ENCODE results near the gene BMPR1B. TPM values are rescaled to one million over a fixed set of nuclear protein-coding genes. Genes with fewer than 3 reads are reported as not detected.

BMPR1B gene
- total RNA-seq, 3 donors from 2014 or later (not counting 1 experiment from before 2014, with no cell fraction given) = 0.25 TPM; not detected in 2

GRCh38 chr4:94724016-94724790 lies 33.6 kb upstream of the BMPR1B start:
- no peaks in the 10 kb centered on the region for H3K9me3 ChIP-seq (ENCODE audit: control insufficient read depth, insufficient read depth, low read length)
- Mint-ChIP-seq H3K27me3 (ENCODE audit: low read depth in 2 of 2) (peaks cover 0 to 2% of the 10 kb centered on the region in 2 donors), H3K36me3 (no peaks in the 10 kb centered on the region), H3K9me3 (peaks cover 0 to 2% of the 10 kb centered on the region in 2 donors), H3K27ac (no peak overlapping the region), H3K4me1 (peaks cover 9 to 14% of the 10 kb centered on the region in 2 donors), H3K4me3 (no peak overlapping the region)
- ATAC-seq (no peak), DNase-seq (no peak)
- H3K27ac ChIP-seq (ENCODE audit: low read length) = no peak overlapping the region
- H3K4me1 ChIP-seq (ENCODE audit: control insufficient read depth, insufficient read depth, low read length) = peaks cover 7% of the 10 kb centered on the region
- no peaks in the 10 kb centered on the region for H3K36me3 ChIP-seq (ENCODE audit: control insufficient read depth, insufficient read depth, low read length)
- intact Hi-C loops (cut with micrococcal nuclease) = no loop called here
- no peak overlapping the region for H3K4me3 ChIP-seq (ENCODE audit: low read length)
- no peaks in the 10 kb centered on the region for H3K27me3 ChIP-seq (ENCODE audit: control insufficient read depth, insufficient read depth, low read length)
- TF ChIP-seq CTCF (IDR thresholded peaks at IDR 0.05) = no peak
- WGBS (ENCODE audit: insufficient coverage) = 94% methylated on average over 3 of the region's 3 CpGs

GRCh38 chr4:94726524-94727123 lies 31.1 kb upstream of the BMPR1B start:
- TF ChIP-seq CTCF (IDR thresholded peaks at IDR 0.05) = peak; percentile 11
- H3K4me3 Mint-ChIP-seq = no peak overlapping the region
- no peak overlapping the region for H3K27ac Mint-ChIP-seq
- no peaks in the 10 kb centered on the region for H3K36me3 Mint-ChIP-seq
- intact Hi-C loops (cut with micrococcal nuclease) = no loop called here
- peaks cover 9 to 14% of the 10 kb centered on the region in 2 donors for H3K4me1 Mint-ChIP-seq
- DNase-seq = no peak
- no CpG with 5 or more reads among the region's 1 CpG for WGBS (ENCODE audit: insufficient coverage)
- H3K27me3 ChIP-seq (ENCODE audit: control insufficient read depth, insufficient read depth, low read length) = no peaks in the 10 kb centered on the region
- H3K9me3 ChIP-seq (ENCODE audit: control insufficient read depth, insufficient read depth, low read length) = no peaks in the 10 kb centered on the region
- ATAC-seq = no peak
- no peak overlapping the region for H3K27ac ChIP-seq (ENCODE audit: low read length)
- H3K4me1 ChIP-seq (ENCODE audit: control insufficient read depth, insufficient read depth, low read length) = peaks cover 7% of the 10 kb centered on the region
- no peak overlapping the region for H3K4me3 ChIP-seq (ENCODE audit: low read length)
- no peaks in the 10 kb centered on the region for H3K9me3 Mint-ChIP-seq
- H3K27me3 Mint-ChIP-seq (ENCODE audit: low read depth in 2 of 2) = peaks cover 0 to 2% of the 10 kb centered on the region in 2 donors
- H3K36me3 ChIP-seq (ENCODE audit: control insufficient read depth, insufficient read depth, low read length) = no peaks in the 10 kb centered on the region

- no peak overlapping the region for H3K4me3 Mint-ChIP-seq
- H3K27ac Mint-ChIP-seq = no peak overlapping the region
These were observed 29.5 kb upstream of the BMPR1B start for GRCh38 chr4:94728056-94728766.

More at GRCh38 chr4:94728056-94728766, 29.5 kb upstream of the BMPR1B start:
- Histone ChIP-seq H3K4me1 (ENCODE audit: control insufficient read depth, insufficient read depth, low read length) (no peaks in the 10 kb centered on the region), H3K27me3 (ENCODE audit: control insufficient read depth, insufficient read depth, low read length) (no peaks in the 10 kb centered on the region), H3K9me3 (ENCODE audit: control insufficient read depth, insufficient read depth, low read length) (no peaks in the 10 kb centered on the region), H3K36me3 (ENCODE audit: control insufficient read depth, insufficient read depth, low read length) (no peaks in the 10 kb centered on the region), H3K27ac (ENCODE audit: low read length) (no peak overlapping the region), H3K4me3 (ENCODE audit: low read length) (no peak overlapping the region)
- ATAC-seq (no peak), DNase-seq (no peak)
- intact Hi-C loops (cut with micrococcal nuclease) = no loop called here
- Mint-ChIP-seq H3K27me3 (ENCODE audit: low read depth in 2 of 2) (peaks cover 0 to 2% of the 10 kb centered on the region in 2 donors), H3K4me1 (peaks cover under 1% of the 10 kb centered on the region in 2 donors), H3K9me3 (no peaks in the 10 kb centered on the region), H3K36me3 (no peaks in the 10 kb centered on the region)
- 90% methylated on average over 7 of the region's 7 CpGs for WGBS (ENCODE audit: insufficient coverage)
- no peak for TF ChIP-seq CTCF (IDR thresholded peaks at IDR 0.05)

Measured in natural killer cell (primary cell).